HTR-8/SVneo (cell line): ENCODE results near the gene STYXL1.
A peak's percentile ranks its signal among the peaks of the same experiment; 100 is the strongest.
"Not testable (repeated sequence)": the region's sequence is repeated elsewhere in the genome, so short reads cannot be mapped to it uniquely, and the experiment has no call there.

ENCODE experiments used
- DNase-seq: peaks from one replicate; pipeline ENCODE4 v3.0.0; 2011; ENCODE audit warnings: low spot score, mixed read lengths; ENCODE audit not compliant: insufficient read length
- FAIRE-seq: peaks from 2 replicates; lab custom pipeline; 2011; peaks lifted over from hg19 to GRCh38; lab: Jason Lieb, UNC

Gene STYXL1

DNA sequence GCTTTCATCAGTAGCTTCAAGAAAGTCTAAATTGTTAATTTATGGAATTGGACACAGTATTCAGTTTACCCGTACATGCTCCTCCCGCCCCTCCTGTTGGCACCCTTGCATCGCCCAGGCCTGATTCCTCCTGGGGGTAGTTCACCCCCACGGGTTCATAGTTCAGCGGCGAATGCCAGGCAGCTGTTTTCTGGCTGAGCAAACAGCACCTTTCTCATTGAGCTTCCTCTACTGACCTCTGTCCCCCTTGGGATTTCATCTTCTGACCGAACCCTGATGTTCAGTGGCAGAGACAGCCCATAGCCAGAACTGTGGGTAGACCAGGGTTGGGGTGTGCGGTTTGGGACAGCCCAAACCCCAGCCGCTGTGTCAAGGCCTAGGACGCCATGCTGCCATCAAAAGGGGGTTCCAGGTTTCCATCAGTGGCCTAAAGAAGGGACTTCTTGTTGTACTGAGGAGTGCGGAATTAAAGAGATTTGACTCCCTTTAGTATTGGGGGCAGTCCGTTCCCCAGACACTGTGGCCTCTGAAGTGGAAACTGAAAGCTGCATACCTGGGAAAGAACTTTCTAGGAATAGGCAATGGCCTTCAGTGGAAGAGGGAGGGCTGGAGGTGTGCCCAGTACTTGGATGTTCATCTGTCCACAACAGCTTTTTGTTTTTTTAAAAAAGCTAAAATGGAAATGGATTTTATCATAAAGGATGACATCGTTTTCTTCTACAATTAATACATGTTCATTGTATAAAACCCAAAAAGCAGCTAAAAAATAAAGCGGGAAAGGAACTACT, 19.1 kb upstream of the STYXL1 start:
- FAIRE-seq = no peak

DNA sequence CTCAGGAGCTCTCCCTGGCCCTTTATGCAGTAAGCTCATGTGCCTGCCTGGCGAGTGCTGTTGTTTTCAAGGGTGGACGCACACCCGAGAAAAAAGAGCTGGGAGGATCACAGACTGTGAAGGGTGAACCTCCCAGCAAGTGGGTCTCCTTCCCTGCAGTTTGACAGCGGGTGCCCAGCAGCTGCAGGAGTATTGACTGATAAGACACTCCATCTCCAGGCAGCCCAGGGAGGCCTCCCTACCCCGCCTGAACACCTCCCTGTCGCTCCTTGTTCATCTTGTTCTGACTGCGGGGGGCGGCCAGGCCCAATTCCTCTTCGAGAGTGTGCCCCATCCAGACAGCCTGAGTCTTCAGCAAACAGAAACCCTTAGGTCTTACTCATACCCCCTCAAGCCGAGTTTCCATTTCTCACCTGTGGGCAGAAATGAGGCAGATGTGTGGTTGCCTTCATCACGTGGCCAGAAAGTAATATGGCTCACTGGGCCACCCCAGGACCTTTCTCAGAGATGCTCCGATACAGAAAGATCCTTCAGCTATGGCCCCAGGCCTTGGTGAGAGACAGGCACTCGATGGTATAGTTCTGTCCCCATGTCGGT, 17.3 kb upstream of the STYXL1 start:
- DNase-seq (no peak), FAIRE-seq (no peak)

More for the DNA sequence above, 19.1 kb upstream of the STYXL1 start:
- no peak for DNase-seq

DNA sequence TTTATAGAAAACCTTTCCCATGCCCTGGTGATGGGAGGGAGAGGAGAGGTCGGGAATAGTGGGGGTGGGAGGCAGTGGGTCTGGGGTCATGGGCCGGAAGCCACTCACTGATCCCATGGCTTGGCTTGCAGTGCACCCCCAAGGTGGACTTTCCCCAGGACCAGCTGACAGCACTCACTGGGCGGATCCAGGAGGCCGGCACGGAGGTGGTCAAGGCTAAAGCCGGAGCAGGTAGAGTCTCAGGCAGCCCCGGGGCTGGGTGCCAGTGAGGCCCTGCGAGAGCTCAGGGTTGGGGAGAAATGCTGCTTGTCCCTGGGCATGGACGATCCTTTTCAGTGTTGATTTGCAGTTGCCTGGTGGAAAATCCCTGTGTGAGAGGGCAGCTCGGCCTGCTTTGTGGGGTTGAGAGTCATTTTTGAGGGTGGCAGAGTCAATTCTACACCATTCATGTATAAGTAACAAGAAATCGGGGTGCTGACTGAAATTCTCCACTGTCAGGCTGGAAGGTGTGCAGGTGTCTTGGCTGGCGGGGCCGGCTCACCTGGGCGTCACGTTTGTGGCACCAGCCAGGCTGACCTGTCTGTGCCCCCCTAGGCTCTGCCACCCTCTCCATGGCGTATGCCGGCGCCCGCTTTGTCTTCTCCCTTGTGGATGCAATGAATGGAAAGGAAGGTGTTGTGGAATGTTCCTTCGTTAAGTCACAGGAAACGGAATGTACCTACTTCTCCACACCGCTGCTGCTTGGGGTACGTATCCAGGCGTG, 16.6 kb upstream of the STYXL1 start:
- FAIRE-seq = no peak
- no peak for DNase-seq

DNA sequence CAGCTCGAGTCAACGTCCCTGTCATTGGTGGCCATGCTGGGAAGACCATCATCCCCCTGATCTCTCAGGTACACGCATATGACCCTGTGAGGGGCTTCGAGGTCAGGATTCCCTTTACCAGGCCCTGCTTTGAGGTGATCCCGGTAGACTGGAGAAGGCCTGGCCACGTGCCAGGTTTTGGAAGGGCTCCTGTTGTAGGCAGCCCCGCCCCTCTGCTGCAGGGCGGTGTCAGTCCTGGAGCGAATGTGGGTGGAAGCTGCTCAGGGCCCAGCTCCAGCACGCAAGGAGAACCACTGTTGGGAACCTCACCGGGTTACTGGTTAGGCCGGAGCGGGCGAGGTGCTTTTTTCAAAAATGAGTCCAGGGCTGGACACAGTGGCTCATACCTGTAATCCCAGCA, 15.7 kb upstream of the STYXL1 start:
- no peak for FAIRE-seq
- DNase-seq = no peak

DNA sequence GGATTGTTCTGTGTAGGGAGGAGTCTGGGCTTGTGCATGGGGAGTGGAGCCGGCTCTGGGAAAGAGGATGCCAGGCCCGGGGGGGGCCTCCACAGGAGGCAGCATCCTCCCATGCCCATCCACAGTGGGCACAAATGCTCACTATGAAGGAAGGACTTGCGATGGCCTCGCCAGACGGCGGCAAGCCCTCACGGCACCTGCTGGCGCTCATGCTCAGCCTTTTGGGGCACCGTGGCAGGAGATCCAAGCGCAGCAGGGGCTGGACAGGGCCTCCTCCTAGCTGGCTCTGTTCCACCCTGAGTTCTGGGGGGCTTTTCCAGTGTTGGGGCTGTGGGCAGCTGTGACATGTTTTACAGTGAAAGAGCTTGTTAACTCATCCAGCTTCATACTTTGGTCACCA, 15.3 kb upstream of the STYXL1 start:
- FAIRE-seq = no peak
- no peak for DNase-seq

DNA sequence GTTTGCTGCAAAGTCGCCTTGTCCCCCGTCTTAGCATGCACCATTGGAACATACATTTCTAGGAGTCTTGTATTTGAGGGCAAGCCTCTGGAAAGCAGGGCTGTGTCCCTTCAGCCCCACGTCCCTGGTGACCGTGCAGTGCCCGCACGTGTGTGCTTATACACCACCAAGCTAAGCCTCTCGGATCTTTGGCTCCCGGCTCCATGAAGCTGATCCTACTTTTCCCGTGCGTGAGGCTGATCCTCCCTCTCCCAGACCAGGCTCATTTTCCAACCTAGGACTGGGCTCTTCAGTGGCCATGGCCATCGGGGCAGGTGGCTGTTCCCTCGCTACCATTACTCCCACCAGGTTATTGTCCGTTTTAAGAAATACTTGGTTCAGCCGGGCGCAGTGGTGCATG, 14.5 kb upstream of the STYXL1 start:
- DNase-seq = no peak
- no peak for FAIRE-seq

DNA sequence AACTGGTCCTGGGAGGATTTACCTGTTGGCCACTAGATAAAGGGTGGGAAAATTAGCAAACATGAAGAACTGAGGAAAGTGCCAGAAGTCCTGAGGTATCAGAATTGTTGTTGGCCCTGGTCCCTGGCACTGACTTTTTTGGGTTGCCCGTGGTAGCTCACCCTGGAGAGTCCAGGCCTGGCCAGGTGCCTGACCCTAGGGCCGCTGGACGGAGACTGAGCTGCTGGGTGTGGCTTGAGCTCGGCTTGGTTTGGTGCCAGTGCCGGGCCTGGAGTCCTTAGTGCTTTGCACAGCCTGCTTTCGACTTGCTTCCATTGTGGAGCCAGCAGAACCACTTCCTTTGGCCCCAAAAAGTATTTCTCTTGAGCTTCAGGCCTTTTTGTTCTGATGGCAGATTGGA, 13.0 kb upstream of the STYXL1 start:
- FAIRE-seq (no peak), DNase-seq (no peak)

DNA sequence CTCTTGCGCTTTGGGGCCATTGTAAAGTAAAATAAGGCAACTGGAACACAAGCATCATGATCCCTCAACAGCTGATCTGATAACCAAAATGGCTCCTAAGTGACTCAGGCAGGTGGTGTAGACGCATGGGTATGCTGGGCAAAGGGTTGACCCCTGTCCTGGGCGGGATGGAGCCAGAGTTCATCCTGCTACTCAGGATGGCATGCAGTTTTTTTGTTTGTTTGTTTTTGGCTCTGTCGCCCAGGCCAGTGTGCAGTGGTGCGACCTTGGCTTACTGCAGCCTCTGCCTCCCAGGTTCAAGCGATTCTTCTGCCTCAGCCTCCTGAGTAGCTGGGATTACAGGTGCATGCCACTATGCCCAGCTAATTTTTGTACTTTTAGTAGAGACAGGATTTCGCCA, 10.9 kb upstream of the STYXL1 start:
- not testable (repeated sequence) for DNase-seq, FAIRE-seq

DNA sequence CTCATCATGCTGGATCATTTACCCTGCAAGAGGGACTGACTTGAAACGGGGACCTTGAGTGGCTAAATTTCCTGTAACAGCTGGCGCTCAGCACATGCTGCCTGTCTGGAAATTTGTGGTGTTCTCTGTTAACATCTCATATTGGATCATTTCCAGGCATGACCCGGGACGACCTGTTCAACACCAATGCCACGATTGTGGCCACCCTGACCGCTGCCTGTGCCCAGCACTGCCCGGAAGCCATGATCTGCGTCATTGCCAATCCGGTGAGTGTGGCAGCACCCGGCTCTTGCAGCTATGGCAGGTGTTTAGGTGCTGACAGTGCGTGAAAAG, 10.0 kb upstream of the STYXL1 start:
- no peak for FAIRE-seq
- DNase-seq = no peak

DNA sequence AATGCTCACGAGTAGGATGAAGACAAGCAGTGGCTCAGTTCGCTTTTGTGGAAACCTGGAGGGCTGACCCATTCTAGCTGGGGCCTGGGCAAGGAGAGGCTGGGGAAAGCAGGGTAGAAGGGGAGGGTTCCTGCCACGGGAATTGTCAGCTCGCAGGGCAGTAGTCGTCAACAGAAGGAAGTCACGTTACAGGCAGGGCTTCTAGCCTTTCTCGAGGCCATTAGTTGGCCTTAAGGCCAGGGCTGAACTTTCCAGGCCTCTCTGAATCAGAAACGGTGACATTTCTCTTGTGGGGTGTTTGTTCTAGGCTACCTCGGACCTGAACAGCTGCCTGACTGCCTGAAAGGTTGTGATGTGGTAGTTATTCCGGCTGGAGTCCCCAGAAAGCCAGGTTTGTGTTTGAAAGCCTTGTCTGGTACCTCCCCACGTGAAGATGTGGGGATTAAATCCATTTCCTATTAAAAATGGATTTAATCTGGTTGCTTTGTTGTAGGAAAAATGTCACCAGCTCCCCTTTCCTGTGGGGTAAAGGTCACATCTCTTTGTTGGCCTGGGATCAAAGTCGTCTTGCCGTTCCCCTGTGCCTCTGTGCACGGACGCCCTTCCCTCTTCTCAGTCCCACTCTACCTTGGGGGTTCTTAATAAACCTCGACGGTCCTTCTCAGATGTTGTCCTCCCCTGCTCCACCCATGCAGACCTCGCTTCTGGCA, 9.5 kb upstream of the STYXL1 start:
- no peak for FAIRE-seq
- no peak for DNase-seq

DNA sequence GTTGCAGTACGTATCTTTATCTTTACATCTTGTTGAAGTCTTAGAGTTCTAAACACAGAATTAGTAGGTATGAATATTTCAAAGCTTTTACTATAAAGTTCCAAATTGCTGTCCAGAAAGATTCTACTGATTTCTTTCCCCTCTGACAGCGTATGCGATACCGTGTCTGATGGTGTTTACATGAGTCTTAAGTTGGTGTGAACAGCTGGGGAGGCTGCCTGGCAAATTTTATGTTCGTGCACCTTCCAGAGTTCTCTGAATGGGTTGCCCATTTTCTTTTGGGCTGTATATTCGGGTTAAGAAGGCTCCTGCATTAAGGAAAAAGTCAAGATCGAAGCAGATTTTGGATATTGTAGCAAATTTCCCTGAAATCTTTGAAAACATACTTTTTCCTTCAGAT, 8.4 kb upstream of the STYXL1 start:
- FAIRE-seq = no peak
- DNase-seq = no peak

DNA sequence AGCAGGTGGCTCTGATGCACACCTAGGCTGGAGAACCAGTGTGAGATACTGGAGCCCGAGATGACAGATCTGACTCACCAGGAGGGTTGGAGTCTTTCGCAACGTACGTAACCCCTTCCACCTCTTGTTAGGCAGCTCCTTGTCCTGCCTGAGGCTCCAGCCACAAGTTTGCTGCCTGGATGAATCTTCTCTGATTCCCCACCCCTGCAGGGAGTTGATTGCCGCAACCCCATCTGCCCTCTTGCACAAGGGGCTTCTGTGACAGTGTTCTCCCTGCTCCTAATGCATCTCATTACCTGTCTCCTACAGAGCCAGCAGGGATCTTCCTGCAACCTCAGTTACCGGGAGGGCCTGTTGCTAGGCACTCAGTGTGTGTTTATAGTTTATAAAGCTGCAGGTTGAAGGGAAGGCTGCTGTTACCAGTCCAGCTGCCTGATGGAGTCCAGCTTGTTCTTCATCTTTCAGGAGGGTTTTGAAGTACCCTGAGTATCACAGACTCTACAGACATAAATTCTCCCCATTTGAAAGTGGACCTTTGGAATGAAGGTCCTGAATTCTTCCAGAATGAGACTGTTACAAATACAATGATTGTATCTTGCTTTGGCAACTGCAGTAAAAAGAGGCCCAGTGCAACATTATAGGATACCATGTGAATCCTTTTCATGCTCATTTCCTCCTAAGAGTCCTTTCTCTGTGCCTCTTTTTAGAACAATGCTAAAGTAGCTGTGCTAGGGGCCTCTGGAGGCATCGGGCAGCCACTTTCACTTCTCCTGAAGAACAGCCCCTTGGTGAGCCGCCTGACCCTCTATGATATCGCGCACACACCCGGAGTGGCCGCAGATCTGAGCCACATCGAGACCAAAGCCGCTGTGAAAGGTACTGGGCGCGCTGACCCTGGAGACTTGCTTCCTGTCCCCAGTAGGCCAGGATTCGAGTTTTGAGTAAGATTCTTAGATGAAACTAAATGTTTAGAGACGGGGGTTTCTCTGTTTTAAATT, 6.6 kb upstream of the STYXL1 start:
- peak; percentile 30 for DNase-seq
- no peak for FAIRE-seq

DNA sequence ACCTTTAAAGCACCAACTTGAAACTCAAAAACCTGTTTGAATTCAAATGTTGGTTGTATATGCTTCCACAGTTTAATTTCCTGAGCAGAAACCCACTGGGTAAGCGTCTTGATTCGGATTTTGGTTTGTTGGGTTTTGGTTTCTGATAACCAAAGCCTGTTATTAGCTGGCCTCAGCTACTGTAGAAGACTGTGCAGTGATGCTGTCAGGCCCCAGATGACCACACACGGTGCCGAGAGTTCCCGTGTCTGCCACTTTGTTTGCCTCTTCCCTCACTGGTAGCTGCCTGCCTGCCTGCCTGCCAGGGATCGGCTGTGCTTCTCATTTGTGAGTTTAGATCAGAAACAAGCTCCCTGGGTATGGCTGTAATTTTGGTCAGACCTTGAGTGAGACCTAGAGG, 5.7 kb upstream of the STYXL1 start:
- FAIRE-seq (no peak), DNase-seq (no peak)

DNA sequence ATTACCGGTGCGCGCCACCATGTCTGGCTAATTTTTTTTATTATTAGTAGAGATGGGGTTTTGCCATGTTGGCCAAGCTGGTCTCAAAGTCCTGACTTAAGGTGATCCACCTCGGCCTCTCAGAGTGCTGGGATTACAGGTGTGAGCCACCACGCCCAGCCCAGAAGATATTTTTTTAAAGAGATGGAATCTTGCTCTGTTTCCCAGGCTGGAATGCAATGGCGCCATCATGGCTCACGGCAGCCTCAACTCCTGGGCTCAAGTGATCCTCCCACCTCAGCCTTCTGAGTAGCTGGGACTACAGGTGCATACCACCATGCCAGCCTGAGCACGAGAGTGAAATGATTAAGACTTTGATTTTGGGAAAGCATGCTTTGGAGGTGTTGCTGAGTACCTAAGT, 4.9 kb upstream of the STYXL1 start:
- FAIRE-seq, DNase-seq: not testable (repeated sequence)

DNA sequence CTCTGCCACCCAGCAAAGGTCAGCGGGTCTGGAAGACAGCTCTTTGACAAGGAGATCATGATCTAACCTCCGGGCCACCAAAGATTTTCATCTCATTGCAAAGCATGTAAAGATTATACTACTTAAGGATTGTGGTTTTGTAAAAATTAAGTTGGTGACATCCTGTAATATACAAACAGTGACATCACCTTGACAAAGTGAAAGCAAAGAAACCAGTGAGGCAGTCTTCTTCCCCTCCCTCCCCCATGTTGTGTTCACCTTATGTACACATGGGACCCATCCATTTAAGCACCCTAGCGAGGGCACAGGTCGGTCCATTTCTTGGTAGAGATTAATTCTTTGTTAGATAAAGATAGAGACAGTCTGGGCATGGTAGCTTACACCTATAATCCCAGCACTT, 4.0 kb upstream of the STYXL1 start:
- FAIRE-seq (no peak), DNase-seq (no peak)

DNA sequence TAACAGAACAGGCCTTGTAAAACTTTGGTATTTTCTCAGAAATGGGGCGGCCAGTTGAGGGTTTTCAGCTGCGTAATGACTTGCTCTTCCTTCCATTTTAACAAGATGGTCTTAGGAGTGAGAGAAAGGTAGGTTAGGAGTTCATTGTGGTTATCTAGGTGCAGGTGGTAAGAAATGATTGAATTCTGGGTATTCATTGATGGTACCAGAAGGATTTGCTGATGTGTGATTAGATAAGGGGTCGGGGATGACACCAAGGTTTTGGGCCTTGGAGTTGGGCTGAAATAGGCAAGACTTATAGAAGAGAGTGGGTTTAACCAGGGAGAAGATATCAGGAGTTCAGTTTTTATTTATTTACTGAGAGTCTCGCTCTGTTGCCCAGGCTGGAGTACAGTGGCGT, 2.7 kb upstream of the STYXL1 start:
- FAIRE-seq (no peak), DNase-seq (no peak)

DNA sequence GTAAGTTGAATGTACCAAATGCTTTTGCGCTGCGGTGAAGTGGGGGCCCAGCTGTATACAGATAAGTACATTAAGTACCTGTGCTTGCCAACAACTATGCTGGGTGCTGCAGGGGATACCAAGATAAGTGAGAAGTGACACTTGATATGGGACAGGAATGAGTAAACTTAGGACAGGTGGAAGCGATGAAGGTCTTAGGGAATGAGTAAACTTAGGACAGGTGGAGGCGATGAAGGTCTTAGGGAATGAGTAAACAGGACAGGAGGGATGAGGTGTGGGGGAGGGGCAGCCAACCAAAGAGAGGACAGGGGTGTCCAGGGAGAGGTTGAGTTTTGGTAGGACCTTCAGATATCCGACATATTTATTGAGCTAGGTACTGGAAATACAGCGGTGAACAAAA, 1.5 kb upstream of the STYXL1 start:
- FAIRE-seq (no peak), DNase-seq (no peak)

DNA sequence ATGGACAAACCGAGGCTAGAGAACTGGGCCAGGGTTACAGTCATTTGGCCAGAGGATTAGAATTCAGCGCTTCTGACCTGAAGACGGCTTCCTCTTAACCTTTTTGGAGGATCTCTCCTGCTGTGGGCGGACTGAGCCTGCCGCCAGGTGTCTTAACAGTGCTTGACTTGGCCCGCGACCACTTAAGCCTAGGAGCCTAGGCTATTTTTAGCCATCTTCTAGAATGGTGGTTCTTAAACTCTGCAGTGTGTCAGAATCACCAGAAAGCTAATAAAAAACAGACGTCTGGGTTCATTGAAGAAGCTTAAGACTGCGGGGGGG, 828 bp upstream of the STYXL1 start:
- FAIRE-seq (no peak), DNase-seq (no peak)

DNA sequence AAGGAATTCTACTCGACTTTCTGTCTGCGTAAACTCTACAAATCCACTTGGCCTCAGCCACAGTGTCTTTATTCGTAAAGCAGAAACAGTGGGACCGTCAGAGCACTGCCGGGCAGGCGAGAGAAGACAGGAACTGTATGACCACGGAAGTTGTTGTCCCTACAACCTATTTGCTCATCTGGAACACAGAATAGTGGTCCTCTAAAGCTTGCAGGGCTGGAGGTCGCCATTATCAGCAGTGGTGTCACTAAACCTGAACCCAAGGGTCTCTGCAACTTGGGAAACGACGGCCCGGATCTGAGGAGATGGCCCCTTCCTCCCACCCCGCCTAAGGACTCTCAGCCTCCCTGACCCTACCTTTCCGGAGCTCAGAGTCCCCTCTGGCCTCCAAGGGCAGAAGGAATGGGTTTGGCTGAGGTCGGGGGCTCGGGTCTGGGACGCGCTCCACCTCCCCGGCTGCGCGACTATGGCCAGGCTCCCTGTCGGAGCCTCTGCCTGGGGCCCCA, 442 bp downstream of the STYXL1 start:
- FAIRE-seq (no peak), DNase-seq (no peak)
